Measurements from ENCODE around the gene SIRPB2.

SIRPB2 gene

DNA sequence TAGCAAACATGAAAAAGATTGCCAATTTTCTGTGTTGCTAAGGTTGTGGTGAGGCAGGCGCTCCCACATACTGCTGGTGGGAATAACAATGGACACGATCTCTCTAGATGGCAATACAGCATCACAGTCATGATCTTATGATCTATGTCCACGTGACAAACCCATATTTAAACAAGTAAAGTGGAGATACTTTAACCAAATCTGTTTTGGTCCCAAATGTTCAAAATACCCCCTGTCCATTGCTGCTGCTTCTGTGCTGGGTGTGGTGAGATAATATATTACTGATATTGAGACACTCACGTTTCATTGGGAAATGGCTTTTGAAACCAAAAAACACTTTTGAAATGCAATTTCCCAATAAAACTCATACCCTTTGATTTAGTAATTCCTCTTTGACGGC, 43.3 kb upstream of the SIRPB2 start:
- TF ChIP-seq CTCF (IDR thresholded peaks at IDR 0.05; ENCODE audit: insufficient read depth, low read depth, low read length, missing control alignments), result no peak
- H3K4me3 ChIP-seq (ENCODE audit: low read depth, low read length), result no peak overlapping the region
- DNase-seq (ENCODE audit: low read depth), result no peak

GRCh38 chr20:1533059-1533458, 41.8 kb upstream of the SIRPB2 start:
- H3K4me3 ChIP-seq (ENCODE audit: low read depth, low read length), result no peak overlapping the region
- DNase-seq (ENCODE audit: low read depth), result no peak
- no peak for TF ChIP-seq CTCF (IDR thresholded peaks at IDR 0.05; ENCODE audit: insufficient read depth, low read depth, low read length, missing control alignments)

GRCh38 chr20:1528811-1529210, 37.6 kb upstream of the SIRPB2 start:
- DNase-seq (ENCODE audit: low read depth), result no peak
- H3K4me3 ChIP-seq (ENCODE audit: low read depth, low read length), result no peak overlapping the region
- TF ChIP-seq CTCF (IDR thresholded peaks at IDR 0.05; ENCODE audit: insufficient read depth, low read depth, low read length, missing control alignments), result no peak

DNA sequence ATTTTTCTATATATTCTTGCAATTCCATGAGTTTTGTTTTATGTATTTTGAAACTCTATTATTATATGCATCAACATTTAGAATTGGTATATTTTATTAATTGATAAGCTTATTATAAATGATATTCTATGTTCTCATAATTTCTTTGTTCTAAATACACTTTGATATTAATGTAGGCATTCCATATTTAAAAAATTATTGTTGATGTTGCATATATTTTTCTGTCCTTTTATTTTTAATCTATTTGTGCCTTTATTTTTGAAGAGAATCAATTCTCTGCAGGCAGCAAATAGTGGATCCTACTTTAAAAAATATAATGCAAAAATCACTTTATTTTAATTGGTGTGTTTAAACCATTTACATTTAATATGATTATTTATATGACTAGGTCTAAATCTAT, 36.7 kb upstream of the SIRPB2 start:
- no peak for TF ChIP-seq CTCF (IDR thresholded peaks at IDR 0.05; ENCODE audit: insufficient read depth, low read depth, low read length, missing control alignments)
- H3K4me3 ChIP-seq (ENCODE audit: low read depth, low read length), result no peak overlapping the region
- DNase-seq (ENCODE audit: low read depth), result no peak

- DNase-seq (ENCODE audit: low read depth), result no peak
- no peak for TF ChIP-seq CTCF (IDR thresholded peaks at IDR 0.05; ENCODE audit: insufficient read depth, low read depth, low read length, missing control alignments)
- no peak overlapping the region for H3K4me3 ChIP-seq (ENCODE audit: low read depth, low read length)
Observed at GRCh38 chr20:1526896-1527295, 35.7 kb upstream of the SIRPB2 start.

DNA sequence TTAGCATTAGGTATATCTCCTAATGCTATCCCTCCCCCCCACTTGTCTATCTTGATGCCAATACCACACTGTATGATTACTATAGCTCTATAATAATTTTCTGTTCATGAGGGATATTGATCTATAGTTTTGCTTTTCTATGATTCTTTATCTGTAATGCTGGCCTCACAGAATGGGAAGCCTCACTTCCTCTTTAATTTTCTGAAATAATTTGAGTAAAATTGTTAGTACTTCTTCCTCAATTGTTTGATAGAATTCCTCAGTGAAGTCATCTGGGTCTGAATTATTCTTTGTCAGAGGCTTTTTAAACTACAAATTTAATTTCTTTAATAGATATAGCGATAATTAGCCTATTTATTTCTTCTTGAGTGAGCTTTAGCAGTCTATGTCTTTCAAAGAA, 35.1 kb upstream of the SIRPB2 start:
- no peak overlapping the region for H3K4me3 ChIP-seq (ENCODE audit: low read depth, low read length)
- TF ChIP-seq CTCF (IDR thresholded peaks at IDR 0.05; ENCODE audit: insufficient read depth, low read depth, low read length, missing control alignments), result no peak
- no peak for DNase-seq (ENCODE audit: low read depth)

DNA sequence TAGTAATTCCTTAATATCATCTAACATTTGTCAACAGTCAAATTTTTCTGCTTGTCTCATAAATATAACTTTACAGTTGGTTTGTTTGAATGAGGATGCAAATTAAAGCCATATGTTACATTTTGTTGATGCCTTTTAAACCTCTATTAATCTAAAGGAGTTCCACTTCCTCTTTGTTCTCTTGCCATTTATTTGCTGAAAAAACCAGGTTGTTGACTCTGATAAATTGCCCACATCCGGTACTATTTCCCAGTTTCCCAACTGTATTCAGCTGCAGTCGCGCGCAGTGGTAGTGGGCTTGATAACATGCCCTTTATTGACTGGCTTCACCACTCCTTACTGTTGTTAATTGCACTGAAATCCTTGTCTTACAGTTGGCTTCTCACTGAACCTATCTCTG, 32.8 kb upstream of the SIRPB2 start:
- DNase-seq (ENCODE audit: low read depth), result no peak
- H3K4me3 ChIP-seq (ENCODE audit: low read depth, low read length), result no peak overlapping the region
- no peak for TF ChIP-seq CTCF (IDR thresholded peaks at IDR 0.05; ENCODE audit: insufficient read depth, low read depth, low read length, missing control alignments)

Data from GM12865 (cell line).